ENCODE results near the gene SMYD3.
A peak's percentile ranks its signal among the peaks of the same experiment; 100 is the strongest.

GRCh38 chr1:246169019-246169418, 338.1 kb downstream of the SMYD3 start:
- TF ChIP-seq POLR2A (conservative IDR thresholded peaks at IDR 0.05) (no peak), EZH2 (IDR thresholded peaks at IDR 0.05; ENCODE audit: borderline replicate concordance, low read depth, low read length) (no peak), CTCF (IDR thresholded peaks at IDR 0.05 in 2 of 3, conservative IDR thresholded peaks at IDR 0.05 in 1 of 3; ENCODE audit: insufficient read depth in 2 of 3, low read depth in 1 of 3, low read length in 3 of 3) (no peak), NR3C1 (CRISPR knock-in tag; IDR thresholded peaks at IDR 0.05) (no peak), GATA2 (CRISPR knock-in tag; IDR thresholded peaks at IDR 0.05) (peak; percentile 58; the same call in 1 of the 2 replicates), ZFX (CRISPR knock-in tag; IDR thresholded peaks at IDR 0.05) (no peak), PCBP2 (IDR thresholded peaks at IDR 0.05; ENCODE audit: low read depth, low read length, poor library complexity, severe bottlenecking) (no peak), ELF4 (CRISPR knock-in tag; IDR thresholded peaks at IDR 0.05) (no peak), ZNF830 (CRISPR knock-in tag; IDR thresholded peaks at IDR 0.05) (no peak), THRA (IDR thresholded peaks at IDR 0.05) (no peak), SMARCE1 (IDR thresholded peaks at IDR 0.05) (peak; percentile 20; the same call in 1 of the 2 replicates)
- TF ChIP-seq, protein P1, sequence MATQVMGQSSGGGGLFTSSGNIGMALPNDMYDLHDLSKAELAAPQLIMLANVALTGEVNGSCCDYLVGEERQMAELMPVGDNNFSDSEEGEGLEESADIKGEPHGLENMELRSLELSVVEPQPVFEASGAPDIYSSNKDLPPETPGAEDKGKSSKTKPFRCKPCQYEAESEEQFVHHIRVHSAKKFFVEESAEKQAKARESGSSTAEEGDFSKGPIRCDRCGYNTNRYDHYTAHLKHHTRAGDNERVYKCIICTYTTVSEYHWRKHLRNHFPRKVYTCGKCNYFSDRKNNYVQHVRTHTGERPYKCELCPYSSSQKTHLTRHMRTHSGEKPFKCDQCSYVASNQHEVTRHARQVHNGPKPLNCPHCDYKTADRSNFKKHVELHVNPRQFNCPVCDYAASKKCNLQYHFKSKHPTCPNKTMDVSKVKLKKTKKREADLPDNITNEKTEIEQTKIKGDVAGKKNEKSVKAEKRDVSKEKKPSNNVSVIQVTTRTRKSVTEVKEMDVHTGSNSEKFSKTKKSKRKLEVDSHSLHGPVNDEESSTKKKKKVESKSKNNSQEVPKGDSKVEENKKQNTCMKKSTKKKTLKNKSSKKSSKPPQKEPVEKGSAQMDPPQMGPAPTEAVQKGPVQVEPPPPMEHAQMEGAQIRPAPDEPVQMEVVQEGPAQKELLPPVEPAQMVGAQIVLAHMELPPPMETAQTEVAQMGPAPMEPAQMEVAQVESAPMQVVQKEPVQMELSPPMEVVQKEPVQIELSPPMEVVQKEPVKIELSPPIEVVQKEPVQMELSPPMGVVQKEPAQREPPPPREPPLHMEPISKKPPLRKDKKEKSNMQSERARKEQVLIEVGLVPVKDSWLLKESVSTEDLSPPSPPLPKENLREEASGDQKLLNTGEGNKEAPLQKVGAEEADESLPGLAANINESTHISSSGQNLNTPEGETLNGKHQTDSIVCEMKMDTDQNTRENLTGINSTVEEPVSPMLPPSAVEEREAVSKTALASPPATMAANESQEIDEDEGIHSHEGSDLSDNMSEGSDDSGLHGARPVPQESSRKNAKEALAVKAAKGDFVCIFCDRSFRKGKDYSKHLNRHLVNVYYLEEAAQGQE (IDR thresholded peaks at IDR 0.05; ENCODE audit: borderline replicate concordance) = no peak
- TF ChIP-seq, protein P1 (CRISPR knock-in tag; IDR thresholded peaks at IDR 0.05; ENCODE audit: low read depth) = no peak

Measured in K562 (cell line).